Skeletal muscle satellite cell (primary cell): ENCODE data around the gene KIRREL3.
A peak's percentile ranks its signal among the peaks of the same experiment; 100 is the strongest.

Experiments used
- H3K27me3 ChIP-seq: 2 replicates; pipeline ENCODE4 v1.7.0; 2013; ENCODE audit warnings: low read length; ENCODE audit not compliant: control insufficient read depth, insufficient read depth
- H3K36me3 ChIP-seq: 2 replicates; pipeline ENCODE4 v1.7.0; 2013; ENCODE audit warnings: mild to moderate bottlenecking, control low read depth, low read length; ENCODE audit not compliant: insufficient read depth
- H3K4me1 ChIP-seq: 2 replicates; pipeline ENCODE4 v1.7.0; 2013; ENCODE audit warnings: low read length; ENCODE audit not compliant: control insufficient read depth, insufficient read depth
- H3K4me2 ChIP-seq: 2 replicates; pipeline ENCODE4 v1.7.0; 2013; ENCODE audit warnings: mild to moderate bottlenecking, low read length
- H3K4me3 ChIP-seq: 2 replicates; pipeline ENCODE4 v1.7.0; 2013; ENCODE audit warnings: low read length
- H3K9ac ChIP-seq: 2 replicates; pipeline ENCODE4 v1.7.0; 2013; ENCODE audit warnings: mild to moderate bottlenecking, low read depth, low read length, moderate library complexity
- H3K9me3 ChIP-seq: replicated peaks from 2 replicates; pipeline ENCODE4 v1.7.0; 2013; ENCODE audit warnings: mild to moderate bottlenecking, control low read depth, low read length

KIRREL3 gene

DNA sequence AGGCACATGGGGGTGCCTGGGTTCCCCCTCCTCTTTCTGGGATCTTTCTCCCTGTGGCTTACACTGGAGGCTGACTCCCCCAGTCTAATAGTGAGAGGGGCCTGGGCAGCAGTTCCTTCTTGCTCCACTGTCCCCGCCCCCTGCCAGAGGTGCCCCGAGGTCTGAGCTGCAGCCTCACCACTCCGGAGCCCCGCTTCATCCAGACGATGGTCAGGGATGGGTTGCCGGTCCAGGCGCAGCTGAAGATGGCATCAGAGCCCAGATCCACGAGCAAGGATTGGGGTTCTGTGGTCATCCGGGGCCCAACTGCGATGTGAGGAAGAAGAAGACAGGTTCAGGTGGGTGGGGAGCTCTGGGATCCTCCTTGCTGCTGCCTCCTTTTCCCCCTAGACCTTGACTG, 554.0 kb downstream of the KIRREL3 start:
- H3K4me3 ChIP-seq = no peak overlapping the region
- H3K4me1 ChIP-seq = no peaks in the 10 kb centered on the region
- no peak overlapping the region for H3K9ac ChIP-seq
- H3K27me3 ChIP-seq = no peaks in the 10 kb centered on the region
- H3K4me2 ChIP-seq = no peak overlapping the region
- no peaks in the 10 kb centered on the region for H3K9me3 ChIP-seq
- H3K36me3 ChIP-seq = no peaks in the 10 kb centered on the region

DNA sequence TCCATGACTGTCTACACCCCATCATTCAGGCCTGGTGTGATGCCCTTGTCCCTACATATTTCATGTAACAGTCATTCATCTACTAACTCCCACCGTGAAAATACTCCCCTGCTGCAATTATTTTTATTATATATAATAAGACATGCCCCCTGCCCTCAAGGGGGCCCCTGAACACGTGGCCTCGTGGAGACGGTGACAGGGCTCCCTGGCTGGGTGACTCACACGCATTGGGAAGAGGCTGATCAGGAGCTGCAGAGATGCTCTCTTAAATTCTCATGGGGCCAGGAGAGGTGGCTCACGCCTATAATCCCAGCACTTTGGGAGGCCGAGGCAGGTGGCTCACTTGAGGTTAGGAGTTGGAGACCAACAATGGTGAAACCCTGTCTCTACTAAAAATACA, 556.5 kb downstream of the KIRREL3 start:
- Histone ChIP-seq H3K36me3 (no peaks in the 10 kb centered on the region), H3K4me1 (peaks cover 4% of the 10 kb centered on the region), H3K4me3 (no peak overlapping the region), H3K27me3 (no peaks in the 10 kb centered on the region), H3K9ac (no peak overlapping the region), H3K9me3 (no peaks in the 10 kb centered on the region), H3K4me2 (no peak overlapping the region)

DNA sequence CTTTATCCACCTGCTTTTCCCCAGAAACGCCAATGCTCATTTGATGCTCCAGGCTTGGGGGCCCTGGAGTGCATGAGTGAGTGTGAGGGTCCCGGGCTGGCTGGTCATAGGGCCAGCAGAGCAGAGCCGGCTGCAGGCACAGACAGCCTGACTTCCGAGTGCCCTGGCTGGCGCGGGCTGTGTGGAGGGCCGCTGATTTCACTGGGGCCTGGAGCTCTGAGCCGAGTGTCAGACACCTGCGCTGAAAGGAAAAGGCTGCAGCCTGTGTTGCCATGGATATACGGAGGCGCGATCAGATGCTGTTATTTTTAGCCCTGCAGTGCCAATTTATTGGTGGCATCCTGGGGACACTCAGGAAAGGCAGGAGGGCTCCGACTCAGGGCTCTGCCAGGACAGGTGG, 557.5 kb downstream of the KIRREL3 start:
- H3K4me3 ChIP-seq = no peak overlapping the region
- H3K4me1 ChIP-seq = peaks cover 4% of the 10 kb centered on the region
- no peak overlapping the region for H3K9ac ChIP-seq
- H3K9me3 ChIP-seq = no peaks in the 10 kb centered on the region
- H3K27me3 ChIP-seq = no peaks in the 10 kb centered on the region
- no peaks in the 10 kb centered on the region for H3K36me3 ChIP-seq
- no peak overlapping the region for H3K4me2 ChIP-seq

DNA sequence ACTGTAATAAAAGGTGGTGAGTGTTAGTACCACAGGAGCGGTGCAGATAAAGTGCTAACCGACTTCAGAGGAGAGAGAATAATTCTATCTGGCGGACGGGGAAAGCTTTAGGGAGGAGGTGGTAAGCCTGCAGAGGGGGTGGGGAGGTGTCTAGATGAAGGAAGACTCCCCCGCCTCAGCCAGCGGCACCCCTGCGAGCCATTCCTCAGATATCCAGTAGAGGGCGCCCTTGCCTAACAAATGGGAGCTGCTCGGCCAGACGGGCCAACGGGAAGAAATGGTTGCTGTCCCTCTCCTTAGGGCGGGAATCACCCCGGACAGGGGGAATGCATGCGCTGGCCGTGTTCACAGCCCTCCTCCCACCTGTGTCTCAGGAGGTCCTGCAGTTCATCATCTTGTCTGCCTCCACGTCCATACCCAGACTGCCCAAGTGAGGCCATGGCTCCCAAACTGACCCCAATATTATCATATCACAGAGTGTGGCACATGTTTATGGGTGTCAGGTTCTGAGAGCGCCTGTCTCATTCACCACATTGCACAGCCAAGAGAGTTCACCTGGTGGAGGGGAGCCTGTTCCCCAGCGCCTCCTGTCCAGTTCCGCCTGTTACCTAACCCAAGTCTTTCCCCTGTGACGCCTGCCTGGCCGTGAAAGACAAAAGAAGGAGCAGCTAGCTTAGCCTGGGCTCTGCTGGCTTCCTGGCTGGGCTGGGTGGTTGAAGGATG, 559.6 kb downstream of the KIRREL3 start:
- no peaks in the 10 kb centered on the region for H3K27me3 ChIP-seq
- no peak overlapping the region for H3K4me3 ChIP-seq
- H3K4me2 ChIP-seq = peak overlapping the region; percentile 37
- H3K9me3 ChIP-seq = no peaks in the 10 kb centered on the region
- peaks cover 4% of the 10 kb centered on the region for H3K4me1 ChIP-seq
- no peaks in the 10 kb centered on the region for H3K36me3 ChIP-seq
- no peak overlapping the region for H3K9ac ChIP-seq

DNA sequence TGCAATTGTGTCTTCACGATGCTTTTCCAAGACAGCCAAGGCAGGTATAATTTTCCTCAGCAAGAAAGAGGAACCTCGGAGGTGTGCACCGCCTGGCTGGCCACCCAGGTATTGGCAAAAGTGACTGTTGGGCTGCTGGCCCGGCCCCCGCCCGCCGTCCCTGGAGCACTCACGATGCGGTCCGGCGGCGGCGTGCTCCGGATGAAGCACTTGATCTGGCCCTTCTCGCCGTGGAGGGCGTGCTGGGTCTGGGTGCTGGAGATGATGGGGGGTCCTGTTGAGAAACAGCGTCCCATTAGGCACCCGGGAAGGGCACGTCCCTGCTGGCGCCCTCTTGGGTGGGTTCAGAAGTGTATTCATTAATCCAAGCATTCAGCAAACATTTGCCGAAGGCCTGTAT, 560.3 kb downstream of the KIRREL3 start:
- no peaks in the 10 kb centered on the region for H3K27me3 ChIP-seq
- H3K9ac ChIP-seq = no peak overlapping the region
- no peaks in the 10 kb centered on the region for H3K36me3 ChIP-seq
- no peak overlapping the region for H3K4me3 ChIP-seq
- H3K9me3 ChIP-seq = no peaks in the 10 kb centered on the region
- no peak overlapping the region for H3K4me2 ChIP-seq
- peaks cover 4% of the 10 kb centered on the region for H3K4me1 ChIP-seq

DNA sequence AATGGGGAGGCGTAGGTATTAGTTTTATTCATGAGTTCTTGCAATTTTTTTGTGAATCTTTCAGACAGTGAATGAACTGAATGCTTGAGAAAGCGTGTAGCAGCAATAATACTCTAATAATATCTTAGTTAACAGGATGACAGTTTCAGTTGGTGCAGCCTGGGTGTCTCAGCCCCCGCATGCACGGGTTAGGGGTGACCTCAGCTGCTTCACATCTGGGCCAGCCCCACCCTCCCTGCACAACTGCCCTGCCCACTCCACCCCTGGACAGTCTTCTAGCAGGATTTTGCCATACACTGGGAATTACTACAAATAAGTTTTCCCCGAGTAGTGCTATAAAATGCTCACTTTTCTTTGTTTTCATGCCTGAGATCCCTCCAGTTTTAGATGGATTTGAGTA, 561.9 kb downstream of the KIRREL3 start:
- Histone ChIP-seq H3K4me2 (no peak overlapping the region), H3K9ac (no peak overlapping the region), H3K36me3 (no peaks in the 10 kb centered on the region), H3K27me3 (no peaks in the 10 kb centered on the region), H3K4me3 (no peak overlapping the region), H3K9me3 (no peaks in the 10 kb centered on the region), H3K4me1 (peaks cover 4% of the 10 kb centered on the region)

DNA sequence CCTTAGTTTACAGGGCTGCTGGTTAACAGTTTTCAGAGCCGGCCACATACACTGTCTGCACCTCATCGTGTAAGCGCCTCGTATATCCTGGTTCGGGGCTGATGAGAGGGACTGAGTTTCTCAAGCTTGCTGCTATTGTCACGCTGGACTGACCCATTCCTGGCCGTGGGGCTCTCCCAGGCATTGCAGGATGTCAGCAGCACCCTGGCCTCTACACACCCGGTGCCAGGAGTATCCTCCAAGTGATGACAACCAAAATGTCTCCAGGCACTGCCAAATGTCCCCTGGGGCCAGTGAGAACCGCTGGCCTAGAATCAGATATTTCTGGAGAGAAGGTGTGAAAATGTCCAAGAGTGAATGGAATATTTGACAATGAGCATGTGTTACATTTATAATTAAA, 562.3 kb downstream of the KIRREL3 start:
- Histone ChIP-seq H3K4me3 (no peak overlapping the region), H3K9me3 (no peaks in the 10 kb centered on the region), H3K9ac (no peak overlapping the region), H3K4me2 (no peak overlapping the region), H3K27me3 (no peaks in the 10 kb centered on the region), H3K36me3 (no peaks in the 10 kb centered on the region), H3K4me1 (peaks cover 4% of the 10 kb centered on the region)

DNA sequence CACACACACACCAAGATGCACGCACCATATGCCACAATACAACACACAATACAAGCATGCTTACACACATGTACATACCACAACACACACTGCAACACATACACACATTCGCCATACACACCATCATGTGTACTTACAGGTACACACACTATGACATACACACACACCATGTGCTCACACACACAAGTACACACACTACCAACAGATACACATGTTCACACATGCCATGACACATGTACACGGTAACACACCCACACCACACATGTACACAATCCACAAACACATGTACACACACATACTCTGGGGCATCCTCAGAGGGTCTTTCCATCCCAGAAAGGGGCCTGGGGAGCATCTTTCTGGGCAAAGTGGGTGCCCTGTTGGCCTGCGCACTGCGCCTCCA, 562.8 kb downstream of the KIRREL3 start:
- Histone ChIP-seq H3K9ac (no peak overlapping the region), H3K9me3 (no peaks in the 10 kb centered on the region), H3K4me1 (peaks cover 4% of the 10 kb centered on the region), H3K36me3 (no peaks in the 10 kb centered on the region), H3K27me3 (no peaks in the 10 kb centered on the region), H3K4me2 (no peak overlapping the region), H3K4me3 (no peak overlapping the region)

DNA sequence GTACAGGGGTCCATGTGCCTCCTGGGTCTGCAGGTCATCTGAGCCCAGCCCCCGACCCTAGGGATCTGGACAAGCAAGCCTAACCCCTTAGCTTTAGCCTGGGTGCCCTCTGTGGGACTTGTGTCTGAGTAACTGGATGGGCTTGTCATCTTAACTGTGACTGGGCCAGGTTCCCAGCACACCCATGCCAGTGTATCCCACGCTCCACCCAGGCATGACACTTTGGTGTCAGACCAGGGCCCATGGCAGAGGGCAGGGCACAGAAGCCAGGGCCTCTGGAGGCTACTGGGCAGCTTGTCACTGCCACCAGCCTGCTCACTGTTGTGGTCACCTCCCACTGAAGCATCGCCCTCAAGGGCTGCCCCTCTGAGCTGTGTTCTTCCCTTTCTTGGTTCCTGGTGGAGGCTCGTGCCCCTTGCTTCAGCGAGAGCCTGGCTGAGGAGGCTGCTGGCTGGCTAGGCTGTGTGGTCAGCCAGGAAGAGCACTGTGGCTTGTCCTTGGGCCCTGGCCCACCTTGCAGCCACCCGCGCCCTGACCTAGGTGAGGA, 564.3 kb downstream of the KIRREL3 start:
- no peak overlapping the region for H3K9ac ChIP-seq
- no peaks in the 10 kb centered on the region for H3K27me3 ChIP-seq
- no peak overlapping the region for H3K4me3 ChIP-seq
- no peaks in the 10 kb centered on the region for H3K36me3 ChIP-seq
- H3K4me1 ChIP-seq = peaks cover 18% of the 10 kb centered on the region
- no peak overlapping the region for H3K4me2 ChIP-seq
- no peaks in the 10 kb centered on the region for H3K9me3 ChIP-seq

DNA sequence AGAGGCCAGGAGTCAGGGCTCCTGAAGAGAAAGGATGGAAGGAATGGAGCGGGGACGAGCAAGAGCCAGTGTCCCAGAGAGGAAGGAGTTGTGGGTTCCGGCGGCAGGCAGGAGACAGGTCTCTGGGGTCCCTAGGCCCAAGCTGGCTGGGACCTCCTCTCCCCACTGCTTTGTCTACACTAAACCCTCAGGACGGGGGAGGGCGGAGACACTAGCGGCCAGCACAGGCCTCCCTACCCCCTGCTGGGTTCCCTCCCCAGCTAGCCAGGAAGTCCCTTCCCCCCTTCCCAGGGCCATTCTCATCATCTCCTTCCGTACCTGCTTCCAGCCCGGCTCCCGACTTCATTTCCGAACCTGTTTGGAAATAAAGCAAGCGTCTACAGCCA, 565.6 kb downstream of the KIRREL3 start:
- H3K9ac ChIP-seq = no peak overlapping the region
- H3K27me3 ChIP-seq = no peaks in the 10 kb centered on the region
- H3K4me3 ChIP-seq = no peak overlapping the region
- H3K4me1 ChIP-seq = peaks cover 24% of the 10 kb centered on the region
- no peaks in the 10 kb centered on the region for H3K36me3 ChIP-seq
- no peaks in the 10 kb centered on the region for H3K9me3 ChIP-seq
- no peak overlapping the region for H3K4me2 ChIP-seq

DNA sequence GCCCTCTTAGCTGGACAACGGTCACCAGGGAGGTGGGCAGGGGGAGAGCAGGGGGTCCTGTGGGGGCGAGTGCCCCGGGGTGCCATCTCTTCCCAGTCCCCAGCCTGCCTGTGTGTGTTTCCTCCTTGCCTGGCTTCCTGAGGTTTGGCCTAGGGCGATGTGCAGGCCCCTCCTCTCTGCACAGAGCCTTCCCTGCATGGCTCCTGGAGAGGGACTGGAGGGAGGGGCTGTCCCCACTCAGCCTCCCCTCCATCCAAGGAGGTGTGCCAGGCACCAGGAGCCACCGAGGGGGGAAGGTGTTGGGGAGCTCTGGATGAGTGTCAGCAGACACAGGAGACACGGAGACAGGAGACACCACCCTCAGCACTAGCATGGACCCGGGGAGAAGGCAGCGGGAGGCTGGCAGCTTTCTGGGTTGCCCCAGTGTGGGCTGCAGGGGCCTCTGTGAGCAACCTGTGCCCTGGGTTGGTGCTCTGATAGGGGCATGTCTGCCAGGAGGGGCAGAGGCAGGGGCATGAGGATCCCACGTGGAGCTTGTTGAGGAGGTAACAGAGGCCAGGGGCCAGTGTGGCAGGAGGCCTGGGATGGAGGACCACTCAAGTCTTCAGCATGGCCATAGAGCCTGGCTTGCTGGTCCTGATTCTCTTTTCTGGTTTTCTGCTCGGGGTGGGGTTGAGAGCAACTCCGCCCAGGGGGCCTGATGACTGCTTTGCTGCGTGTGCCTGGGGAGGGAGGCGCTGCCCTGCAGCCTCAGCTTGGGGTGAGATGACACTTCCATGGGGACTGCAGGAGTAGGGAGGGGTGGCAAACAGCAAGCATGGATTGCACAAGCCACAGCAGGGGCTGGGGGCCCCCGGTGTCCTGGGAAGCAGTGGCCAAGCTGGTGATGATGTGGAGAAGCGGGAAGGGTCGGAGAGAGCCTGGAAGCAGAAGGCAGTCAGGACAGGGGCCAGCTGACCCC, 566.3 kb downstream of the KIRREL3 start:
- Histone ChIP-seq H3K4me3 (no peak overlapping the region), H3K9me3 (no peaks in the 10 kb centered on the region), H3K36me3 (no peaks in the 10 kb centered on the region), H3K9ac (no peak overlapping the region), H3K4me2 (no peak overlapping the region), H3K27me3 (no peaks in the 10 kb centered on the region), H3K4me1 (peaks cover 24% of the 10 kb centered on the region)
